Right lobe of liver (tissue), 6 donors: ENCODE results near the gene UROC1. TPM values are rescaled to one million over a fixed set of nuclear protein-coding genes. Genes with fewer than 3 reads are reported as not detected.
A peak's percentile ranks its signal among the peaks of the same experiment; 100 is the strongest.

Experiments
- ATAC-seq, 4 donors: fragments of 200-7000 bp; cut with Tn5 transposase; one replicate each; pipeline ENCODE4 v1.9.1; 2020; ENCODE audit warnings: mild to moderate bottlenecking in 4 of 4, moderate library complexity in 4 of 4
- DNase-seq, 3 donors: peaks; one replicate each; pipeline ENCODE4 v3.0.0-alpha.2; 2020
- H3K27ac ChIP-seq, 3 donors: fragments of 200-600 bp; one replicate each; pipeline ENCODE4 v1.8.0; 2022
- H3K27me3 ChIP-seq, 2 donors: fragments of 200-600 bp; one replicate each; pipeline ENCODE4 v1.8.0; 2022
- H3K36me3 ChIP-seq, 4 donors: fragments of 200-600 bp; sonication (generic) in 1 of 4; one replicate each; pipeline versions ENCODE4 v1.5.1 to v1.8.0; 2017 to 2022; ENCODE audit warnings: control low read depth in 1 of 4
- H3K4me1 ChIP-seq, 4 donors: fragments of 200-600 bp; sonication (generic) in 1 of 4; one replicate each; pipeline versions ENCODE4 v1.5.1 to v1.8.0; 2017 to 2022; ENCODE audit warnings: control low read depth in 1 of 4
- H3K4me3 ChIP-seq, 3 donors: fragments of 200-600 bp; one replicate each; pipeline ENCODE4 v1.8.0; 2022
- H3K9me3 ChIP-seq, 4 donors: fragments of 200-600 bp; sonication (generic) in 1 of 4; one replicate each; pipeline versions ENCODE4 v1.5.1 to v1.8.0; 2017 to 2022; ENCODE audit warnings: control low read depth in 1 of 4
- POLR2A ChIP-seq: fragments of 450-650 bp; IDR thresholded peaks from one replicate; pipeline ENCODE4 v1.6.1; 2017; ENCODE audit warnings: antibody characterized with exemption, mild to moderate bottlenecking
- WGBS: methylation state at CpG from one replicate; pipeline ENCODE4 v1.1.6; 2018; ENCODE audit warnings: low coverage, low lambda C conversion rate; ENCODE audit not compliant: insufficient coverage; ENCODE audit errors: missing lambda C conversion rate; 5-methylcytosine and 5-hydroxymethylcytosine counted together
- intact Hi-C, 2 donors: fragments of 100-400 bp; cut with DNase I; formaldehyde crosslinking; loops; one replicate each; pipeline versions ENCODE4 v1.11.2 to v1.14.1; 2022
- long read RNA-seq: library from polyadenylated mRNA; unstranded; transcript quantifications from one replicate; pipeline ENCODE4 v2.0.0, GENCODE V29; 2019
- total RNA-seq, 6 experiments: library from RNA; depleted of rRNA in 2 of 6; stranded (reverse); fragments of >200 nt in 2 of 6; fragmentation: NEBNext Ultra II Directional in 3 of 6; extraction: Animal tissue kit (Norgen Biotek cat#: 25700) in 3 of 6; gene quantifications; one replicate each; pipeline versions ENCODE4 v1.1.0 to v1.2.4, GENCODE V29; 2016 to 2023
- TF ChIP-seq, protein P1 (sequence below), 4 donors: fragments of 200-600 bp in 3 of 4; fragments of 450-650 bp in 1 of 4; IDR thresholded peaks; one replicate each; pipeline versions ENCODE4 v1.5.1 to v1.8.0; 2016 to 2022; ENCODE audit warnings: antibody characterized with exemption in 4 of 4, mild to moderate bottlenecking in 2 of 4
- donor health status: DM: no; HTN: yes; CAD: no.
- donor health status: DM: no; HTN: no; CAD: no.
- donor health status: DM: no; HTN: no; CAD: no.
- donor health status: DM: no; HTN: yes; CAD: no.
- donor health status: DM: no; HTN: yes; CAD: no.

Gene UROC1
- total RNA-seq = 100 to 1,000 TPM in 1 of 6 experiments, 10 to 100 TPM in 5; 15.1 to 101 (median 55.8) TPM
- long read RNA-seq, transcript UROC1-201 (20 exons, 3,149 nt) = major isoform, 8 of 19 reads
- long read RNA-seq, partial matches to known transcripts = 5 of 19 reads
- long read RNA-seq, other reads (novel, unspliced or antisense) = 6 of 19 reads

DNA sequence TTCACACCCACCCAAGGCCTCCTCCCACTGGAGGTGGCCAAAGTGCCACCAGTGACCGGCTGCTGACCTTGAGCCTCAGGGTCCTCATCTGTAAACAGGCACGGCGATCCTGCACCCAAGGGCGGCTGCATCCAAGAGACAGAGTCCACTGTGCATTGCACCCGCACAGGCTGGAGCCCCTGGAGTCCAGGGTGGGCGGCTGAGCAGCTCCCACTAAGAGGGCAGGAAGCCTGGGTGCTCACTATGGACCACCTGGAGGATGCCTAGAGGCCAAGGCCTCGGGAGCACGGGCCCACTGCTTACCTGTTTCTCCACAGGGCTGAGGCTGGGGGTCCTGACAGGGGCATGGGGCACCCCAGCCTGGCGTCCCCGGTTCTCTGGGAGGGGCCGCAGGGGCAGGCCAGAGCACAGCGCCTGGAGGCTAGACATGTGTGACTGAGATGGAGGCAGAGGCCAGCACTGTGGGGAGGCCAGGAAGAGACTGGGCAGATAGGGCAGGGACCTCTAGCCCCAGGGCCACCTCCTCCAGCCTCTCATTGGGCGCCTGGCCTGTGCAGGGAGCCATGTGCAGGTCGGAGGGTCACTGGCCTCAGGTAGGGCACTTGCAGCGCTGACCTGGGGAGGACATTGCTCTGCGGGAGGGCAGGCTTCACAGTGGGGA, at the start of gene UROC1:
Gene UROC1, minus strand, starts transcription at position 483 of the 661 bp plus-strand sequence. Its CDS starts 54 bp downstream, at position 429.
- Histone ChIP-seq H3K36me3 (no peaks in the 10 kb centered on the region), H3K4me1 (peaks cover 0 to 54% (median 13%) of the 10 kb centered on the region in 4 donors), H3K27ac (peak within 1 kb of the TSS in 2 of 3 donors; percentile 60 to 84), H3K27me3 (no peaks in the 10 kb centered on the region), H3K9me3 (no peaks in the 10 kb centered on the region), H3K4me3 (peak within 1 kb of the TSS; percentile 37 to 81 (median 40))
- intact Hi-C loops = no loop called here
- TF ChIP-seq POLR2A = peak; percentile 58
- TF ChIP-seq, protein P1, sequence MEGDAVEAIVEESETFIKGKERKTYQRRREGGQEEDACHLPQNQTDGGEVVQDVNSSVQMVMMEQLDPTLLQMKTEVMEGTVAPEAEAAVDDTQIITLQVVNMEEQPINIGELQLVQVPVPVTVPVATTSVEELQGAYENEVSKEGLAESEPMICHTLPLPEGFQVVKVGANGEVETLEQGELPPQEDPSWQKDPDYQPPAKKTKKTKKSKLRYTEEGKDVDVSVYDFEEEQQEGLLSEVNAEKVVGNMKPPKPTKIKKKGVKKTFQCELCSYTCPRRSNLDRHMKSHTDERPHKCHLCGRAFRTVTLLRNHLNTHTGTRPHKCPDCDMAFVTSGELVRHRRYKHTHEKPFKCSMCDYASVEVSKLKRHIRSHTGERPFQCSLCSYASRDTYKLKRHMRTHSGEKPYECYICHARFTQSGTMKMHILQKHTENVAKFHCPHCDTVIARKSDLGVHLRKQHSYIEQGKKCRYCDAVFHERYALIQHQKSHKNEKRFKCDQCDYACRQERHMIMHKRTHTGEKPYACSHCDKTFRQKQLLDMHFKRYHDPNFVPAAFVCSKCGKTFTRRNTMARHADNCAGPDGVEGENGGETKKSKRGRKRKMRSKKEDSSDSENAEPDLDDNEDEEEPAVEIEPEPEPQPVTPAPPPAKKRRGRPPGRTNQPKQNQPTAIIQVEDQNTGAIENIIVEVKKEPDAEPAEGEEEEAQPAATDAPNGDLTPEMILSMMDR (IDR thresholded peaks at IDR 0.05) = no peak
- ATAC-seq (peak; percentile 81 to 90 (median 83)), DNase-seq (peak; percentile 86 to 96 (median 96))
- 56% methylated on average over 3 of the region's 16 CpGs for WGBS

DNA sequence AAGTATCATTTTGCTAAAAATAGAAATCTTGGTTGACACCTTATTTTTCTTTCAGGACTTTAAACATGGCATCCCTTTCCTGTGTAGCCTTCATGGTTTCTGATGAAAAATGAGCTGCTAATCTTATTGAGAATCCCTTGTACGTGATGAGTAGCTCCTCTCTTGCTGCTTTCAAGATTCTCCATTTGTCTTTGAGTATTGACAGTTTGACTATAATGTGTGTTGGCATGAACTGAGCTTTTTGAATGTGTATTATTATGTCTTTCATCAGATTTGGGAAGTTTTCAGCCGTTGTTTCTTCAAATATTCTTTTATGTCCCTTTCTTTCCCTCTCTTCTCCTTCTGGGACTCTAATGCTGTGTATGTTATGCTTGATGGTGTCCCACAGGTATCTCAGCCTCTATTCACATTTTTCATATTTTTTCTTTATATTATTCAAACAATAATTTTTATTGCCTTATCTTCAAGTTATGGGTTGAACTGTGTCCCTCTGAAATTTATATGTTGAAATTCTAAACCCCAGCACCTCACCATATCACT, 45.2 kb upstream of the UROC1 start:
- TF ChIP-seq, protein P1 (IDR thresholded peaks at IDR 0.05) = no peak
- TF ChIP-seq POLR2A = no peak
- Histone ChIP-seq H3K9me3 (no peaks in the 10 kb centered on the region), H3K4me1 (no peaks in the 10 kb centered on the region), H3K4me3 (no peak overlapping the region), H3K27ac (no peak overlapping the region), H3K27me3 (no peaks in the 10 kb centered on the region), H3K36me3 (no peaks in the 10 kb centered on the region)
- no peak for DNase-seq
- intact Hi-C loops = no loop called here
- ATAC-seq = no peak
- WGBS = 65% methylated on average over 2 of the region's 2 CpGs

DNA sequence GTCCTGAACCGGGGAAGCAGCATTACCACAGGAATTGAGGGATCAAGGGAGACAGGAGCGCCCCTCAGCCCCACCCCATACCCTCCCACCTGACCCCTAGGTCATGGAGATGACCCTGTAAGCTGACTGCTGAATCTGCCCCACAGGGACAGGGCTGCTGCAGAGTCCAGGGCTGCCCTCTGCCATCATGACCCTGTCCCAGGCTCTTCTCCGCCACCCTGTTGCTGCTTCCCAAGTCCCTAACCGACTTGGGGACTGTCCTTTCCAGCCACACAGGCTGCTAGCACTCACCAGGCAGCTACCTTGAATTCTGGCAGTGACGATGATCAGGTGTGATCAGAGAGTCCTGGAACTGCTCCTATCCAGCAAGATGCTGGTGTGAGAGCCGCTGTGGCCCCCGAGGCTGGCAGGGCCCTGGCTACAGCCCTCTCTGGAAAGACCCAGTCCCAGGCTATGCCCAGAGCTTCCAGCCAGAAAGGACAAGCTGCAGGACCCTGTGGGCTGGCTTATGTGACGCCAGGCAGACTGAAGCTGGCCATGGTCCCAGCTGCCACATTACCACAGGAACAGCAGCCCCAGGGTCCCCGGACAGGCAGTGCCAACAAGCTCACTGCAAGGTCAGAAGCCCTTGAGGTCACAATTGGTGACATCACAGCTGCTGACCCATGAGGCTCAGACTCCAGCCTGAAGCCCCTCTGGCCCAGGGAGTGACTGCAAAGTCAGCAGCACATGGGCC, 40.9 kb upstream of the UROC1 start, which contains the start of gene C3orf22:
Gene C3orf22, minus strand, starts transcription at position 597 of the 736 bp plus-strand sequence. CDS start 5,542 bp downstream, outside the sequence.
- DNase-seq = peak in 1 of 3 donors; percentile 12
- no CpG with 5 or more reads among the region's 9 CpGs for WGBS
- H3K27me3 ChIP-seq = no peaks in the 10 kb centered on the region
- H3K9me3 ChIP-seq = no peaks in the 10 kb centered on the region
- H3K27ac ChIP-seq = no peak within 1 kb of the TSS
- peak in 1 of 4 donors; percentile 14 for ATAC-seq
- H3K4me3 ChIP-seq = no peak within 1 kb of the TSS
- TF ChIP-seq POLR2A = no peak
- TF ChIP-seq, protein P1 (IDR thresholded peaks at IDR 0.05) = no peak
- H3K4me1 ChIP-seq = no peaks in the 10 kb centered on the region
- no peaks in the 10 kb centered on the region for H3K36me3 ChIP-seq
- intact Hi-C loops = no loop called here

DNA sequence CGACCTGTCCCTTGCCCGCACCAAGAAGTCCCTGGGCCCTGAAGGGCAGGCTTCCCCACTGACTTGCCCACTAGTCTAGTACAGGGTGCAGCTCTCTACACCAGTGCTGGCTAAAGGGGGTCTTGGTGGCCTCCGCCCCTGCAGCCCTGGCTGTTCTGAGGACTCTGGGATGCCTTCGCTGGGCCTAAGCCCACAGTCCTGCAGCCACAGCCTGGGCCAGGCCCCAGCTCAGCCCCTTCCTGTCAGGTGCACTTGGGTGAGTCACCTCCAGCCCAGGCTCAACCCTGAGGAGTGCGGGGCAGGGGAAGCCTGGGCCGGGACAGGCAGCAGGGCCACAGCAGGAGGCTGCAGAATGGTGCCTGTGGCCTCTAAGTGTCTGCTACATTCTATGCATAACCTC, 40.2 kb upstream of the UROC1 start:
- DNase-seq (peak in 1 of 3 donors; percentile 5), ATAC-seq (peak in 1 of 4 donors; percentile 8)
- TF ChIP-seq, protein P1 (IDR thresholded peaks at IDR 0.05) = no peak
- Histone ChIP-seq H3K4me3 (no peak overlapping the region), H3K27me3 (no peaks in the 10 kb centered on the region), H3K36me3 (no peaks in the 10 kb centered on the region), H3K9me3 (no peaks in the 10 kb centered on the region), H3K27ac (no peak overlapping the region), H3K4me1 (no peaks in the 10 kb centered on the region)
- no CpG with 5 or more reads among the region's 6 CpGs for WGBS
- intact Hi-C loops = no loop called here
